GM15510 (cell line): Measurements from ENCODE around the gene SH3BP4.

Experiments used
- POLR2A ChIP-seq: IDR thresholded peaks from 3 replicates; pipeline ENCODE4 v1.6.1; 2011; ENCODE audit warnings: borderline replicate concordance; ENCODE audit not compliant: insufficient read length; ENCODE audit errors: extremely low read depth

The SH3BP4 gene

DNA sequence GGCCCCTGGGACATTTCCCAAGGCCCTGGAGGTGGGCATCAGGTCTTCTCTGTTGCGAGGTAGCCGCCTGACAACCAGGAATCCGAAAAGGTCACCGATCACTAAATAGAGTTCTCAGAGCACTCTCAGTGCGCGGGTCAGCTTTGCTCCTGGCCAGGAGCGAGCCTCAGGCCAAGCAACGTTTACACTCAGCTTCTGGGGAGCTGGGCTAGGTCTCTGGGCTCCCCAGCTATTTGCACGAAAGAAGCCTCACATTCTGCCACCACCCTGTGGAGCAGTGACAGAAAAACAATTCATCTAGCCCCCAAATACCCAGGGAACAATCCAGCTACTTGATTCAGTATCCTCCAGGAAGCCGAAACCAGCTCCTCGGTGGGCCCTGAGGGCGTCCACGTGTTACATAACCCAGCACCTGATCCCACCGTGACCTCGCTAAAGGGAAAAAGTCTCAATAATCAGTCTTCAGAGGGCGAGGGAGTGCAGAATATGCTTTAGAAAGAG lies 3.3 kb downstream of the SH3BP4 start:
- no peak for TF ChIP-seq POLR2A

- no peak for TF ChIP-seq POLR2A
These were observed 4.2 kb downstream of the SH3BP4 start for GRCh38 chr2:234955971-234956509.

GRCh38 chr2:234957834-234958135 lies 6.0 kb downstream of the SH3BP4 start:
- no peak for TF ChIP-seq POLR2A

DNA sequence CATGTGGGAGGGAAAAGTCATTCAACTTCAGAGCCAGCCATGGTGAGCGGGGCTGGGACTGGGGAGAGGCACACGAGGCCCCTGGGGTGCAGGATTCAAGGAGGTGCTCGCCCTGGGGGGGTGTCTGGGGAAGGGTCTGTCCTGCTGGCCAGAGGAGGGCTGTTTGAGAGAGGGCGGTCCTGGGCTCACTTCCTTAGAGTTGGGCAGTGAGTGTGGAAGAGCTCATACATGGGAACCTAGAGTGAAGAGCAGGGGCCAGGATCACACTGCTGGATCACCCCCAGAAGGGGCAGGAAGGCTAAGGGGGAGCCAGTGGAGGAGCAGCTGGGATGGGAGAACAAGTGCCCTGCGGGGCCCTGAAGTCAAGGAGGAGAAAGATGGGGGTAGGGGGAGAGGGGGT lies 6.5 kb downstream of the SH3BP4 start:
- TF ChIP-seq POLR2A, result no peak

DNA sequence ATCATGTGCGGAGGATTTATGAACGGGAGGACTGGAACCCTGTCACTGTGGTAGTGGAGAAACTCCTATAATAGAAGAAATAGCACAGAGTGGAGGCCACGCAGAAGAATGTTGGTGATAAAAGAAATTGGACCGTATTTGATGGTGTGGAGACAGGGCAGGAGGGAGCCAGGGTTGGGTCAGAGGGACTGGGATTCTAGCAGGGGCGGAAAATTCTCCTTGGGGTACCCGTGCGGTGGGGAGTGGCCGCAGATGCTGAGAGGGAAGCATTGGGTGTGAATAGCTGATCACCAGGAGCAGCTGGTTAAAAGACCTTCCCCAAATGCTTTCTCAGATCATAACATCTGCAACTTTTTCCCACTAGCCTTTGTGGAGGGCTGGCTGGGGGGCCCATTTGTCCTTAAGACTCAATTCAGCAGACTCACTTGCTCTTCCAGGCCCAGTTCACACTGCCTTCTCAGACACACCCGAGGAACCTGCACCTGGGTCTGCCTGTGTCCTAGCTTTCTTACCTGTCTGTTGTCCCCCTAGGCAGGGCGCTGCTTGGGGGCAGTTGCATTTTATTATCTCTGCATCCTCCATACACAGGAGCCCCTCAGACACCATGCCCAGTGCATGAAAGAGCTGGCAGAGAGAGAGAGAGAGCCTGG lies 7.1 kb downstream of the SH3BP4 start:
- no peak for TF ChIP-seq POLR2A

GRCh38 chr2:234960175-234961088 lies 8.6 kb downstream of the SH3BP4 start:
- no peak for TF ChIP-seq POLR2A

GRCh38 chr2:234961784-234962183 lies 10.0 kb downstream of the SH3BP4 start:
- TF ChIP-seq POLR2A, result no peak

GRCh38 chr2:234963773-234964615 lies 12.2 kb downstream of the SH3BP4 start:
- no peak for TF ChIP-seq POLR2A

- no peak for TF ChIP-seq POLR2A
These were observed 13.0 kb downstream of the SH3BP4 start for GRCh38 chr2:234964631-234965461.

- no peak for TF ChIP-seq POLR2A
These were observed 14.5 kb downstream of the SH3BP4 start for GRCh38 chr2:234966340-234966739.

DNA sequence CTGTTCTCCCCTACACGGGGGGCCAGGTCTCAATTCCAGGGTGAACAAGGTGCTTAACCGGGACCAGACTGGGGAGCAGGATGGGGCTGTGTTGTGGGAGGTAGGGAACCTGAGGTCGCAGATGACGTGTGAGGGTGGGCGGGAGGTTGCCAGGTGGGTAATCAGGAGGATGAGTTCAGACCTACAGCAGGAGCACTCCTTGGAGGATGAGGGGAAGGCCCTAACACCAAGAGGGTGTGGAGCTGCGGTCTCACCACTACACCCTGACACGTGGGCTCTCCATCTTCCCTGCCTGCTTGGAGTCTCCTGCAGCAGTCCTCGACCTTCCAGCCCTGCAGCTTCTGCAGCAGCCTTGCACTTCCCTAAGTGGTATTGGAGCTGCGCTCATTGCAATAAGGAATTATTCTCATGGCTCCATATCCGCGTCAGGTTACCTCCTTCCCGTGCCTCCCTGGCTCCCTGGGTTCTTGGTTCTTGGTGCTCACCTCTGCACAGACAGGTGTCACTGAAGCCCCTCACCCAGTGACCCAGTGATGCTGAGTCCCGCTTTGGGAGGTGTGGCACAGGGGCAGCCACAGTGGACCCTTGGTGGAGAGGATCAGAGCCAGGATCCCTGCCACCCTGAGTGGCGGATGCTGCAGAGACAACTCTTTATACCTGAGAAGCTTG lies 15.5 kb downstream of the SH3BP4 start:
- TF ChIP-seq POLR2A, result no peak

GRCh38 chr2:234967870-234968208 lies 16.0 kb downstream of the SH3BP4 start:
- TF ChIP-seq POLR2A, result no peak

- TF ChIP-seq POLR2A, result no peak
These were observed 17.0 kb downstream of the SH3BP4 start for GRCh38 chr2:234968631-234969305.
